ENCODE measurements around the gene KRTAP5-6. TPM values are rescaled to one million over a fixed set of nuclear protein-coding genes. Genes with fewer than 3 reads are reported as not detected.
A peak's percentile ranks its signal among the peaks of the same experiment; 100 is the strongest.

KRTAP5-6 gene
- total RNA-seq, 4 donors from 2014 or later: 2.3 to 24.1 TPM; not detected in 2

GRCh38 chr11:1728301-1728700 is 31.3 kb downstream of the KRTAP5-6 start:
- Histone ChIP-seq H3K27me3 (peaks cover 63% of the 10 kb centered on the region), H3K4me3 (no peak overlapping the region), H3K9me3 (no peaks in the 10 kb centered on the region), H3K27ac (no peak overlapping the region), H3K36me3 (no peaks in the 10 kb centered on the region), H3K4me1 (no peaks in the 10 kb centered on the region)
- peak in 1 of 2 donors; percentile 50 for DNase-seq (ENCODE audit: low spot score in 2 of 2)
- WGBS: 61% methylated on average over 4 of the region's 4 CpGs
- TF ChIP-seq CTCF (IDR thresholded peaks at IDR 0.05) (no peak), POLR2A (IDR thresholded peaks at IDR 0.05) (no peak), POLR2AphosphoS5 (IDR thresholded peaks at IDR 0.05) (no peak), EP300 (IDR thresholded peaks at IDR 0.05) (no peak)

- Histone ChIP-seq H3K4me1 (no peaks in the 10 kb centered on the region), H3K27ac (no peak overlapping the region), H3K9me3 (no peaks in the 10 kb centered on the region), H3K27me3 (peaks cover 69% of the 10 kb centered on the region), H3K4me3 (no peak overlapping the region), H3K36me3 (no peaks in the 10 kb centered on the region)
- no peak for DNase-seq (ENCODE audit: low spot score in 2 of 2)
- 72% methylated on average over 23 of the region's 25 CpGs for WGBS
- TF ChIP-seq POLR2AphosphoS5 (IDR thresholded peaks at IDR 0.05) (no peak), CTCF (IDR thresholded peaks at IDR 0.05) (no peak), EP300 (IDR thresholded peaks at IDR 0.05) (no peak), POLR2A (IDR thresholded peaks at IDR 0.05) (no peak)
Measured at GRCh38 chr11:1728931-1729691, 32.1 kb downstream of the KRTAP5-6 start.

GRCh38 chr11:1729692-1730011 is 32.7 kb downstream of the KRTAP5-6 start:
- WGBS: 50% methylated on average over 9 of the region's 9 CpGs
- Histone ChIP-seq H3K27ac (no peak overlapping the region), H3K27me3 (peaks cover 74% of the 10 kb centered on the region), H3K4me1 (no peaks in the 10 kb centered on the region), H3K9me3 (no peaks in the 10 kb centered on the region), H3K36me3 (no peaks in the 10 kb centered on the region), H3K4me3 (no peak overlapping the region)
- DNase-seq (ENCODE audit: low spot score in 2 of 2): no peak
- no peak for TF ChIP-seq CTCF (IDR thresholded peaks at IDR 0.05)
- no peak for TF ChIP-seq POLR2A (IDR thresholded peaks at IDR 0.05)
- TF ChIP-seq EP300 (IDR thresholded peaks at IDR 0.05): no peak
- no peak for TF ChIP-seq POLR2AphosphoS5 (IDR thresholded peaks at IDR 0.05)

- DNase-seq (ENCODE audit: low spot score in 2 of 2): no peak
- no peaks in the 10 kb centered on the region for H3K36me3 ChIP-seq
- no peak overlapping the region for H3K27ac ChIP-seq
- TF ChIP-seq EP300 (IDR thresholded peaks at IDR 0.05) (no peak), POLR2AphosphoS5 (IDR thresholded peaks at IDR 0.05) (no peak), CTCF (IDR thresholded peaks at IDR 0.05) (no peak), POLR2A (IDR thresholded peaks at IDR 0.05) (no peak)
- H3K9me3 ChIP-seq: no peaks in the 10 kb centered on the region
- WGBS: 67% methylated on average over 11 of the region's 11 CpGs
- H3K4me3 ChIP-seq: no peak overlapping the region
- H3K27me3 ChIP-seq: peaks cover 75% of the 10 kb centered on the region
- no peaks in the 10 kb centered on the region for H3K4me1 ChIP-seq
Measured at GRCh38 chr11:1730059-1730629, 33.1 kb downstream of the KRTAP5-6 start.

- 93% methylated on average over 5 of the region's 5 CpGs for WGBS
Measured at GRCh38 chr11:1731451-1732059, 34.6 kb downstream of the KRTAP5-6 start.

More at GRCh38 chr11:1731451-1732059, 34.6 kb downstream of the KRTAP5-6 start:
- Histone ChIP-seq H3K27ac (no peak overlapping the region), H3K4me3 (no peak overlapping the region), H3K9me3 (peaks cover 5% of the 10 kb centered on the region), H3K36me3 (no peaks in the 10 kb centered on the region), H3K27me3 (peaks cover 79% of the 10 kb centered on the region), H3K4me1 (no peaks in the 10 kb centered on the region)
- DNase-seq (ENCODE audit: low spot score in 2 of 2): no peak
- TF ChIP-seq POLR2AphosphoS5 (IDR thresholded peaks at IDR 0.05) (no peak), EP300 (IDR thresholded peaks at IDR 0.05) (no peak), POLR2A (IDR thresholded peaks at IDR 0.05) (no peak), CTCF (IDR thresholded peaks at IDR 0.05) (no peak)

All from suprapubic skin (tissue), 4 donors.